ENCODE data around the gene PDE6B.
A peak's percentile ranks its signal among the peaks of the same experiment; 100 is the strongest.
"Not testable (repeated sequence)": the region's sequence is repeated elsewhere in the genome, so short reads cannot be mapped to it uniquely, and the experiment has no call there.

The PDE6B gene

DNA sequence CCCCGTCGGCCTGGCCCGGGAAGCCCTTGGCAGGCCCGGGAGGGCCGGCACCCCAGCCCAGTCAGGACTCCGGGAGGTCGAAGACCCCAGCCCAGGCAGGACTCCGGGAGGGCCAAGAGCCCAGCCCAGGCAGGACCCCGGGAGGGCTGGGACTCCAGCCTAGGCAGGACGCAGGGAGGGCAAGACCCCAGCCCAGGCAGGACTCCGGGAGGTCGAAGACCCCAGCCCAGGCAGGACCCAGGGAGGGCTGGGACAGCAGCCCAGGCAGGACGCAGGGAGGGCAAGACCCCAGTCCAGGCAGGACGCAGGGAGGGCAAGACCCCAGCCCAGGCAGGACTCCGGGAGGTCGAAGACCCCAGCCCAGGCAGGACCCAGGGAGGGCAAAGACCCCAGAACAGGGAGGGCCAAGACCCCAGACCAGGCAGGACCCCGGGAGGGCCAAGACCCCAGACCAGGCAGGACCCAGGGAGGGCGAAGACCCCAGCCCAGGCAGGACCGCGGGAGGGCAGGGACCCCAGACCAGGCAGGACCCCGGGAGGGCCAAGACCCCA lies 80.8 kb downstream of the PDE6B start:
- not testable (repeated sequence) for H3K9me3 ChIP-seq (ENCODE audit: control insufficient read depth, insufficient read depth, low read depth, low read length); H3K27me3 ChIP-seq (ENCODE audit: control insufficient read depth, insufficient read depth, low read length); H3K4me1 ChIP-seq (ENCODE audit: control insufficient read depth, insufficient read depth, low read length)
- peaks cover 23% of the 10 kb centered on the region for H3K36me3 ChIP-seq (ENCODE audit: control insufficient read depth, insufficient read depth, low read length)
- peak overlapping the region; percentile 89 for H3K4me3 ChIP-seq (ENCODE audit: low read depth, low read length)
- peak overlapping the region; percentile 94 for H3K9ac ChIP-seq (ENCODE audit: low read length)
- peak overlapping the region; percentile 99 for H3K27ac ChIP-seq (ENCODE audit: low read depth, low read length)

DNA sequence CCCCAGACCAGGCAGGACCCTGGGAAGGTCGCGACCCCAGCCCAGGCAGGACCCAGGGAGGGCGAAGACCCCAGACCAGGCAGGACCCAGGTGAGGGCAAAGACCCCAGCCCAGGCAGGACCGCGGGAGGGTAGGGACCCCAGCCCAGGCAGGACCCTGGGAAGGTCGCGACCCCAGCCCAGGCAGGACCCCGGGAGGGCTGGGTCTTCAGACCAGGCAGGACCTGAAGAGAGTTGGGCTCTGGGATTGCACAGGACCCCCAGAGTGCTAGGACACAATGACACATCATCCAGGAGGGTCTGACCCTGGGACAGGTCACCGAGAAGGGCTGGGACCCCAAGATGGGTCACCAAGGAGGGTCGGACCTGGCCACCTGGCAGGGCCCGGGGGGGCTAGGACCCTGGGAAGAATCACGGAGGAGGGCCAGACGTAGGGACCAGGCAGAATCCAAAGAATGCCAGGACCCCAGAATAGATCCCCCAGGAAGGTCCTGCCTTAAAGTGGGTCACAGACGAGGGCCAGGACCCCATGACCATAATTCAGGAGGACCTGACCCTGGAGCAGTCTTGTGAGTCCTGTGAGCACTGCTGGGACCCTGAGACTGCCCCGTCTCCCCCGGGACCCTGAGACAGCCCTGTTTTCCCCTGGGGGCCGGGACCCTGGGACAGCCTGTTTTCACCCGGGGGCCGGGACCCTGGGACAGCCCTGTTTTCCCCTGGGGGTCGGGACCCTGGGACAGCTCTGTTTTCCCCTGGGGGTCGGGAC lies 81.6 kb downstream of the PDE6B start:
- H3K27ac ChIP-seq (ENCODE audit: low read depth, low read length), result no peak overlapping the region
- peak overlapping the region; percentile 89 for H3K4me3 ChIP-seq (ENCODE audit: low read depth, low read length)
- peak overlapping the region; percentile 58 for H3K9ac ChIP-seq (ENCODE audit: low read length)
- H3K36me3 ChIP-seq (ENCODE audit: control insufficient read depth, insufficient read depth, low read length), result peaks cover 23% of the 10 kb centered on the region
- H3K9me3 ChIP-seq (ENCODE audit: control insufficient read depth, insufficient read depth, low read depth, low read length), result peaks cover 3% of the 10 kb centered on the region; the same call in 1 of the 2 replicates
- peaks cover 5% of the 10 kb centered on the region; the same call in 1 of the 2 replicates for H3K4me1 ChIP-seq (ENCODE audit: control insufficient read depth, insufficient read depth, low read length)
- H3K27me3 ChIP-seq (ENCODE audit: control insufficient read depth, insufficient read depth, low read length), result peaks cover 9% of the 10 kb centered on the region

DNA sequence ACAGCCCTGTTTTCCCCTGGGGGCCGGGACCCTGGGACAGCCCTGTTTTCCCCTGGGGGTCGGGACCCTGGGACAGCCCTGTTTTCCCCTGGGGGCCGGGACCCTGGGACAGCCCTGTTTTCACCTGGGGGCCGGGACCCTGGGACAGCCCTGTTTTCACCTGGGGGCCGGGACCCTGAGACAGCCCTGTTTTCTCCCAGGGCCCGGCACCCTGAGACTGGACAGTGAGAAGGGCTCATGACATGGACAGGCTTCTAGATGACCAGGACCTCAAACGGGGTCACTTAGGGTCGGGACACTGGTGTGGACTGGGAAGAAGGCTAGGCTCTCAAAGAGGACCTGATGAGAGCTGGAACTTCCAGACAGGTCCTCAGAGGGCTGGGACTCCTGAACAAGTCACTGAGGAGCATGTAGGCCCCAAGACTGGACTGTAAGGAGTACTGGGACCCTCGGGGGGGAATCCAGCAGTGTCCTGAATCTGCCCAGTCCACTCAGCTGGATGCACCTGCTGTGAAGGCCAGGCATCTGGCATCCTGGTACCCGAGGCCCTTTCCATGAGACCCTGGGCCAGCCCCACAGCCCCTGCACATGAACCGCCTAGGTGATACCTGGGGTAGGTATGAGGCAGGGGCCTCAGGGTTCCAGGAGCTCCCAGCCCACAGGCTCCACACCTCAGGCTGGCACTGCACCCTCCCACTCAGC lies 82.7 kb downstream of the PDE6B start:
- no peak overlapping the region for H3K27ac ChIP-seq (ENCODE audit: low read depth, low read length)
- peaks cover 23% of the 10 kb centered on the region for H3K36me3 ChIP-seq (ENCODE audit: control insufficient read depth, insufficient read depth, low read length)
- peaks cover 9% of the 10 kb centered on the region for H3K27me3 ChIP-seq (ENCODE audit: control insufficient read depth, insufficient read depth, low read length)
- H3K4me3 ChIP-seq (ENCODE audit: low read depth, low read length), result no peak overlapping the region
- H3K9ac ChIP-seq (ENCODE audit: low read length), result peak overlapping the region; percentile 11
- peaks cover 3% of the 10 kb centered on the region; the same call in 1 of the 2 replicates for H3K9me3 ChIP-seq (ENCODE audit: control insufficient read depth, insufficient read depth, low read depth, low read length)
- H3K4me1 ChIP-seq (ENCODE audit: control insufficient read depth, insufficient read depth, low read length), result peaks cover 5% of the 10 kb centered on the region; the same call in 1 of the 2 replicates

DNA sequence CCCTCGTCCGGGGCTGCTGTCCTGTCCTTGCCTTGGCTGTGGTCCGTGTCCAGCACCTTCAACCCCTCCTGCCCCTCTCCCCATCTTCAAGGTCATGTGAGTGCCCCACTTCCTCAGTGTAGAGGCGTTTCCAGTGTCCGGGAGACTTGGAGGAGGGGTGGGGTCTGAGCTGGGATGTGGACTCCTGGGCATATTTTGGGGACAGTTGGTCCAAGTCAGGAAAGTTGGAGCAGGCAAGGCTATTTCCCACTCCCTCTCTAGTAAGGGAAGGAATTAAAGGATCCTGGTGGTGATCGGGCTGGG lies 83.2 kb downstream of the PDE6B start:
- peaks cover 23% of the 10 kb centered on the region for H3K36me3 ChIP-seq (ENCODE audit: control insufficient read depth, insufficient read depth, low read length)
- H3K9me3 ChIP-seq (ENCODE audit: control insufficient read depth, insufficient read depth, low read depth, low read length), result peaks cover 3% of the 10 kb centered on the region; the same call in 1 of the 2 replicates
- peaks cover 9% of the 10 kb centered on the region for H3K27me3 ChIP-seq (ENCODE audit: control insufficient read depth, insufficient read depth, low read length)
- peaks cover 5% of the 10 kb centered on the region; the same call in 1 of the 2 replicates for H3K4me1 ChIP-seq (ENCODE audit: control insufficient read depth, insufficient read depth, low read length)
- H3K9ac ChIP-seq (ENCODE audit: low read length), result peak overlapping the region; percentile 11
- no peak overlapping the region for H3K27ac ChIP-seq (ENCODE audit: low read depth, low read length)
- H3K4me3 ChIP-seq (ENCODE audit: low read depth, low read length), result no peak overlapping the region; the same call in 1 of the 2 replicates

DNA sequence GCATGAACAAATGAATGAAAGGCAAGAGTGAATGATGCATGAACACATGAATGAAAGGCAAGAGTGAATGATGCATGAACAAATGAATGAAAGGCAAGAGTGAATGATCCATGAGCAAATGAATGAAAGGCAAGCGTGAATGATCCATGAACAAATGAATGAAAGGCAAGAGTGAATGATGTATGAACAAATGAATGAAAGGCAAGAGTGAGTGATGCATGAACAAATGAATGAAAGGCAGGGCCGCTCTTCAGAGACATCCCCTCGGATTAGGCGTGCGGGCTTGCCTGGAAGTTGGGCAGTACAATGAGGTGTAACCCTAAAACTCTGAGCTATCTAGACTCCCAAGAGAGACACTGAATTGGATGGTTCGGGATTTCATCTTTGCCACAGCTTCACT lies 84.0 kb downstream of the PDE6B start:
- H3K4me3 ChIP-seq (ENCODE audit: low read depth, low read length), result no peak overlapping the region
- H3K27ac ChIP-seq (ENCODE audit: low read depth, low read length), result no peak overlapping the region
- H3K27me3 ChIP-seq (ENCODE audit: control insufficient read depth, insufficient read depth, low read length), result peaks cover 7% of the 10 kb centered on the region
- no peak overlapping the region for H3K9ac ChIP-seq (ENCODE audit: low read length)
- peaks cover 28% of the 10 kb centered on the region for H3K36me3 ChIP-seq (ENCODE audit: control insufficient read depth, insufficient read depth, low read length)
- peaks cover 3% of the 10 kb centered on the region; the same call in 1 of the 2 replicates for H3K9me3 ChIP-seq (ENCODE audit: control insufficient read depth, insufficient read depth, low read depth, low read length)
- H3K4me1 ChIP-seq (ENCODE audit: control insufficient read depth, insufficient read depth, low read length), result peaks cover 5% of the 10 kb centered on the region; the same call in 1 of the 2 replicates

DNA sequence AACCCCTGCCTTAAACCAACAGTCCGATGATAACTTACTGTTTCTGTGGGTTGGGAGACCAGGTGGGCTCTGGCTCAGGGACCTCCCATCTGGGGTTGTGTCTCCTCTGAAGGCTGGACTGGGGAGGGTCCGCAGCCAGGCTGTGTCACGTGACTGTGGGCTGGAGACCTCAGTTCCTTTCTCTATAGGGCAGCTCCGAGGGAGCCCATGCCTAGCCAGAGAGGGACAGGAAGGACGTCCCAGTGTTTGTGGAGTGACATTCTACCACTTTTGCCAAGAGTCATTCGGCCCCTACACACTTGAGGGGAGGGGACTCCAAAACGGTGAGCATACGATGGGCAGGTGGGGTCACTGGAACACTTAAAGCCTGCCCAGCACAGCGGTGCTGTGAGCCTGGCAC lies 84.7 kb downstream of the PDE6B start:
- no peak overlapping the region for H3K9ac ChIP-seq (ENCODE audit: low read length)
- H3K9me3 ChIP-seq (ENCODE audit: control insufficient read depth, insufficient read depth, low read depth, low read length), result peaks cover 3% of the 10 kb centered on the region; the same call in 1 of the 2 replicates
- peaks cover 5% of the 10 kb centered on the region; the same call in 1 of the 2 replicates for H3K4me1 ChIP-seq (ENCODE audit: control insufficient read depth, insufficient read depth, low read length)
- no peak overlapping the region for H3K27ac ChIP-seq (ENCODE audit: low read depth, low read length)
- no peak overlapping the region for H3K4me3 ChIP-seq (ENCODE audit: low read depth, low read length)
- H3K27me3 ChIP-seq (ENCODE audit: control insufficient read depth, insufficient read depth, low read length), result no peaks in the 10 kb centered on the region
- H3K36me3 ChIP-seq (ENCODE audit: control insufficient read depth, insufficient read depth, low read length), result peaks cover 31% of the 10 kb centered on the region

DNA sequence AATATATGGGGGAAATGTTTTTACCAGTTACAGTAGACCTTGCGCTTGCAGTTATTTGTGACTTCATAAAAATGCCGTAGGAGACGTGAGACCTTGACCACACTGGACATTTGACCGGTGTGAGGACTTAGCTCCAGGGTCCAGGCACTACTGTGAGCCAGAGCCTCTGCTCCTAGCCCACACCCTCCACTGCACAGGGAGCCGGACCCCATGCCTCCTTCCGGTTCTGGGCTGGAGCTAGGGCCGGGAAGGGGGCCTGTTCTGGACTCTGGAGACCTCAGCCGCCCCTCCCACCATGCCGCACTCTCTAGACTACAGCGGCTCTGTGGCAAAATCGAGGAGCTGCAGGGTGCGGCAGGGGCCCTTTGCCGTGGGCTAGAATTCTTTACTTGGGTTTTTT lies 85.5 kb downstream of the PDE6B start:
- Histone ChIP-seq H3K9ac (ENCODE audit: low read length) (no peak overlapping the region), H3K27me3 (ENCODE audit: control insufficient read depth, insufficient read depth, low read length) (no peaks in the 10 kb centered on the region), H3K27ac (ENCODE audit: low read depth, low read length) (no peak overlapping the region), H3K4me1 (ENCODE audit: control insufficient read depth, insufficient read depth, low read length) (peaks cover 5% of the 10 kb centered on the region; the same call in 1 of the 2 replicates), H3K9me3 (ENCODE audit: control insufficient read depth, insufficient read depth, low read depth, low read length) (peaks cover 3% of the 10 kb centered on the region; the same call in 1 of the 2 replicates), H3K4me3 (ENCODE audit: low read depth, low read length) (no peak overlapping the region), H3K36me3 (ENCODE audit: control insufficient read depth, insufficient read depth, low read length) (peaks cover 31% of the 10 kb centered on the region)

DNA sequence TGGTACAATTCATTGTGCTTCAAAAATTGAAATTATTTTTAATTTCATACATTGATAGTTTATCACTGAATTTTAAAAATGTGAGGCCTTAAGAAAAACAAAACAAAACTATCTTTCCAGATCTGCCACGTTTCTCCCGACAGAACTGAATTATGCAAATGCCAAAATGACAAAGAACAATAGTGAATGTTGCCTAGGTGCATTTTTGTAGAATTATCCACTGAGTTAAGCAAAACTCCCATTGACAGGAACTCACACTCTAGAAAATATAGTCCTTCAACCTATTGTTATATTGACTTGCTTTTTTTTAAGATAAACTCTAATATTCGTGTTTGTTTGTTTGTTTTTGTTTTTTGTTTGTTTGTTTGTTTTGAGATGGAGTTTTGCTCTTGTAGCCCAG lies 86.7 kb downstream of the PDE6B start:
- peaks cover 3% of the 10 kb centered on the region; the same call in 1 of the 2 replicates for H3K9me3 ChIP-seq (ENCODE audit: control insufficient read depth, insufficient read depth, low read depth, low read length)
- H3K9ac ChIP-seq (ENCODE audit: low read length), result no peak overlapping the region
- H3K36me3 ChIP-seq (ENCODE audit: control insufficient read depth, insufficient read depth, low read length), result peaks cover 31% of the 10 kb centered on the region
- H3K27me3 ChIP-seq (ENCODE audit: control insufficient read depth, insufficient read depth, low read length), result no peaks in the 10 kb centered on the region
- H3K4me3 ChIP-seq (ENCODE audit: low read depth, low read length), result no peak overlapping the region
- H3K4me1 ChIP-seq (ENCODE audit: control insufficient read depth, insufficient read depth, low read length), result peaks cover 2% of the 10 kb centered on the region; the same call in 1 of the 2 replicates
- H3K27ac ChIP-seq (ENCODE audit: low read depth, low read length), result no peak overlapping the region

DNA sequence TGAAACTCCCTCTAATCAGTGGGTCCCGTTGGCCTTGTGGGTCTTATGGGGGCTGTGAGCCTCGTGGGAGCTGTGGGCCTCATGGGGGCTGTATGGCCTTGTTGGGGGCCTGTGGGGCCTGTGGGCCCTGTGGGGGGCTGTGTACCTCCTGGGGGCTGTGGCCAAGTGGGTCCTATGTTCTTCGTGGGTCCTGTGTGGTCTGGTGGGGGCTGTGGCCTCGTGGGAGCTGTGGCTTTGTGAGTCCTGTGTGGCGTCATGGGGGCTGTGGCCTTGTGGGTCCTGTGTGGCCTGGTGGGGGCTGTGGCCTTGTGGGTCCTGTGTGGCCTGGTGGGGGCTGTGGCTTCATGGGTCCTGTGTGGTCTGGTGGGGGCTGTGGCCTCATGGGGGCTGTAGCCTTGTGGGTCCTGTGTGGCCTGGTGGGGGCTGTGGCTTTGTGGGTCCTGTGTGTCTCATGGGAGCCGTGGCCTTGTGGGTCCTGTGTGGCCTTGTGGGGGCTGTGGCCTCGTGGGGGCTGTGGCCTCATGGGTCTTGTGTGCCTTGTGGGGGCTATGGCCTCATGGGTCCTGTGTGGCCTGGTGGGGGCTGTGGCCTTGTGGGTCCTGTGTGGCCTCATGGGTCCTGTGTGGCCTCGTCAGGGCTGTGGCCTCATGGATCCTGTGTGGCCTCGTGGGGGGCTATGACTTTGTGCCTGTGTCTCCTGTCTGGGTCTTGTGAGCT lies 87.7 kb downstream of the PDE6B start:
- Histone ChIP-seq H3K4me1 (ENCODE audit: control insufficient read depth, insufficient read depth, low read length) (no peaks in the 10 kb centered on the region), H3K27ac (ENCODE audit: low read depth, low read length) (no peak overlapping the region), H3K36me3 (ENCODE audit: control insufficient read depth, insufficient read depth, low read length) (peaks cover 31% of the 10 kb centered on the region), H3K27me3 (ENCODE audit: control insufficient read depth, insufficient read depth, low read length) (no peaks in the 10 kb centered on the region), H3K9ac (ENCODE audit: low read length) (no peak overlapping the region), H3K4me3 (ENCODE audit: low read depth, low read length) (no peak overlapping the region), H3K9me3 (ENCODE audit: control insufficient read depth, insufficient read depth, low read depth, low read length) (peaks cover 3% of the 10 kb centered on the region; the same call in 1 of the 2 replicates)

DNA sequence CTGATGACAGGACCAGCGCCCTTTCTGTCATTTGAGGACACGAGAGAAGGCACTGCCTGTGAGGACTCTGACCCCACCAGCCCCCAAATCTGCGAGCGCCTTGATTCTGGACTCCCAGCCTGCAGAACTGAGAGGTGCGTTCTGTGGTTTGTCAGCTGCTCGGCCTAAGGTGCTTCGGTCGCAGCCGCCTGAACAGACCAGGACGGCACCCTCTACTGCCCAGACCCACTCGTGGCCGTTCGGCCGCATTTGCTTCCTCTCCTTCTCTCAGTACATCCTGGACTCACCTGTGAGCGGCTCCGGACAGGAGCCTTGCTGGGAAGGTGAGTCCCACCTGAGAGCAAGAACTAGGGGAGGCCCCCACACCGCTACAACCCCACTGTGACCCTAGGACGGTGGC lies 88.7 kb downstream of the PDE6B start:
- H3K9me3 ChIP-seq (ENCODE audit: control insufficient read depth, insufficient read depth, low read depth, low read length), result peaks cover under 1% of the 10 kb centered on the region; the same call in 1 of the 2 replicates
- no peak overlapping the region for H3K27ac ChIP-seq (ENCODE audit: low read depth, low read length)
- H3K4me1 ChIP-seq (ENCODE audit: control insufficient read depth, insufficient read depth, low read length), result no peaks in the 10 kb centered on the region
- no peak overlapping the region for H3K4me3 ChIP-seq (ENCODE audit: low read depth, low read length)
- no peaks in the 10 kb centered on the region for H3K27me3 ChIP-seq (ENCODE audit: control insufficient read depth, insufficient read depth, low read length)
- H3K9ac ChIP-seq (ENCODE audit: low read length), result no peak overlapping the region
- H3K36me3 ChIP-seq (ENCODE audit: control insufficient read depth, insufficient read depth, low read length), result peaks cover 23% of the 10 kb centered on the region

Measured in HUES6 (cell line).